Vagina (tissue), 2 donors: Measurements from ENCODE around the gene FAU. TPM values are rescaled to one million over a fixed set of nuclear protein-coding genes. Genes with fewer than 3 reads are reported as not detected.

Experiments used
- DNase-seq, 2 donors: peaks; one replicate each; pipeline ENCODE4 v3.0.0-alpha.2; 2017; ENCODE audit errors: extremely low spot score in 2 of 2
- H3K27ac ChIP-seq: fragments of 200-600 bp; sonication (generic); one replicate; pipeline ENCODE4 v1.5.1; 2019
- H3K27me3 ChIP-seq: fragments of 200-600 bp; sonication (generic); one replicate; pipeline ENCODE4 v1.5.1; 2019
- H3K36me3 ChIP-seq, 2 donors: fragments of 200-600 bp; sonication (generic); one replicate each; pipeline ENCODE4 v1.5.1; 2017 to 2019
- H3K4me1 ChIP-seq: fragments of 200-600 bp; sonication (generic); one replicate; pipeline ENCODE4 v1.5.1; 2019
- H3K4me3 ChIP-seq, 2 donors: fragments of 200-600 bp; sonication (generic); 1 replicate in 1 of 2; 2 replicates in 1 of 2; pipeline ENCODE4 v1.5.1; 2016 to 2019
- H3K9me3 ChIP-seq: fragments of 200-600 bp; sonication (generic); one replicate; pipeline ENCODE4 v1.5.1; 2019
- CTCF ChIP-seq, 3 experiments: fragments of 450-650 bp in 2 of 3; fragments of 200-600 bp in 1 of 3; sonication (generic) in 1 of 3; IDR thresholded peaks; one replicate each; pipeline ENCODE4 v1.5.1; 2017 to 2019; ENCODE audit warnings: antibody characterized with exemption in 3 of 3, mild to moderate bottlenecking in 2 of 3, moderate library complexity in 2 of 3
- POLR2A ChIP-seq, 2 donors: fragments of 450-650 bp; IDR thresholded peaks; one replicate each; pipeline ENCODE4 v1.6.1; 2017; ENCODE audit warnings: antibody characterized with exemption in 2 of 2, mild to moderate bottlenecking in 2 of 2, moderate library complexity in 2 of 2
- POLR2AphosphoS5 ChIP-seq, 2 donors: sonication (generic); formaldehyde crosslinking; IDR thresholded peaks; one replicate each; pipeline ENCODE4 v1.9.0; 2017; ENCODE audit warnings: antibody characterized with exemption in 2 of 2, mild to moderate bottlenecking in 2 of 2, low read depth in 1 of 2; ENCODE audit not compliant: insufficient read depth in 1 of 2
- intact Hi-C: fragments of 100-400 bp; cut with DNase I; formaldehyde crosslinking; loops from one replicate; pipeline ENCODE4 v1.15.1; 2023
- total RNA-seq: library from RNA; depleted of rRNA; stranded (reverse); fragments of >200 nt; gene quantifications from one replicate; pipeline ENCODE4 v1.2.3, GENCODE V29; 2016

FAU gene
- total RNA-seq, 1 donor from 2014 or later = 1,228 TPM

GRCh38 chr11:65116370-65117205 is 5.3 kb downstream of the FAU start:
- H3K27me3 ChIP-seq = no peaks in the 10 kb centered on the region
- TF ChIP-seq POLR2A (IDR thresholded peaks at IDR 0.05) = no peak
- TF ChIP-seq POLR2AphosphoS5 (IDR thresholded peaks at IDR 0.05; ENCODE audit: insufficient read depth in 1 of 2, low read depth in 1 of 2) = no peak
- no peak for TF ChIP-seq CTCF (IDR thresholded peaks at IDR 0.05)
- H3K4me1 ChIP-seq = peaks cover 54% of the 10 kb centered on the region
- H3K9me3 ChIP-seq = no peaks in the 10 kb centered on the region
- peaks cover 0 to 24% of the 10 kb centered on the region in 2 donors for H3K36me3 ChIP-seq
- H3K4me3 ChIP-seq = peak overlapping the region; percentile 79 to 98
- DNase-seq = no peak
- intact Hi-C loops = loop anchor here (5.0 kb wide), 1 partner anchor 104 kb away; the partner anchor contains the start of gene ARL2
- peak overlapping the region; percentile 71 for H3K27ac ChIP-seq

- Histone ChIP-seq H3K36me3 (peaks cover 0 to 20% of the 10 kb centered on the region in 2 donors), H3K4me3 (no peak overlapping the region), H3K27me3 (no peaks in the 10 kb centered on the region), H3K4me1 (peaks cover 54% of the 10 kb centered on the region), H3K9me3 (no peaks in the 10 kb centered on the region), H3K27ac (no peak overlapping the region)
- intact Hi-C loops = loop anchor here (5.0 kb wide), 1 partner anchor 103 kb away; the partner anchor contains the start of gene ARL2
- no peak for DNase-seq
- TF ChIP-seq POLR2A (IDR thresholded peaks at IDR 0.05) (no peak), CTCF (IDR thresholded peaks at IDR 0.05) (no peak), POLR2AphosphoS5 (IDR thresholded peaks at IDR 0.05; ENCODE audit: insufficient read depth in 1 of 2, low read depth in 1 of 2) (no peak)
These were observed 6.4 kb downstream of the FAU start for GRCh38 chr11:65115361-65116082.

GRCh38 chr11:65114538-65115171 is 7.3 kb downstream of the FAU start:
- intact Hi-C loops = loop anchor here (5.0 kb wide), 1 partner anchor 102 kb away; the partner anchor contains the start of gene ARL2
- Histone ChIP-seq H3K4me1 (peaks cover 60% of the 10 kb centered on the region), H3K4me3 (no peak overlapping the region), H3K9me3 (no peaks in the 10 kb centered on the region), H3K27me3 (no peaks in the 10 kb centered on the region), H3K27ac (no peak overlapping the region), H3K36me3 (peaks cover 0 to 11% of the 10 kb centered on the region in 2 donors)
- DNase-seq = no peak
- TF ChIP-seq POLR2A (IDR thresholded peaks at IDR 0.05) = no peak
- TF ChIP-seq POLR2AphosphoS5 (IDR thresholded peaks at IDR 0.05; ENCODE audit: insufficient read depth in 1 of 2, low read depth in 1 of 2) = no peak
- no peak for TF ChIP-seq CTCF (IDR thresholded peaks at IDR 0.05)

- intact Hi-C loops = no loop called here
- H3K4me1 ChIP-seq = peaks cover 60% of the 10 kb centered on the region
These were observed 8.1 kb downstream of the FAU start for GRCh38 chr11:65113839-65114238.

More at GRCh38 chr11:65113839-65114238, 8.1 kb downstream of the FAU start:
- Histone ChIP-seq H3K36me3 (peaks cover 0 to 8% of the 10 kb centered on the region in 2 donors), H3K27ac (no peak overlapping the region), H3K27me3 (no peaks in the 10 kb centered on the region), H3K4me3 (no peak overlapping the region), H3K9me3 (no peaks in the 10 kb centered on the region)
- DNase-seq = no peak
- TF ChIP-seq POLR2AphosphoS5 (IDR thresholded peaks at IDR 0.05; ENCODE audit: insufficient read depth in 1 of 2, low read depth in 1 of 2) (no peak), CTCF (IDR thresholded peaks at IDR 0.05) (no peak), POLR2A (IDR thresholded peaks at IDR 0.05) (no peak)
